ENCODE data around the gene ATAD1. TPM values are rescaled to one million over a fixed set of nuclear protein-coding genes. Genes with fewer than 3 reads are reported as not detected.

Gene ATAD1
- total and polyA plus RNA-seq, 2 of the 8 experiments (the other 6 are each of a cell fraction or from before 2014, with no cell fraction given), result 8.9 to 35.3 TPM

- TF ChIP-seq CHD7 (IDR thresholded peaks at IDR 0.05; ENCODE audit: insufficient replicate concordance, low read length) (no peak), EP300 (IDR thresholded peaks at IDR 0.05; ENCODE audit: borderline replicate concordance in 1 of 2, low read depth in 2 of 2, low read length in 2 of 2) (no peak), SP2 (IDR thresholded peaks at IDR 0.05; ENCODE audit: low read length) (no peak), RBBP5 (IDR thresholded peaks at IDR 0.05; ENCODE audit: borderline replicate concordance, low read depth, low read length) (no peak), USF2 (IDR thresholded peaks at IDR 0.05; ENCODE audit: low read length) (no peak), JUN (IDR thresholded peaks at IDR 0.05; ENCODE audit: low read depth, low read length) (no peak), PHF8 (conservative IDR thresholded peaks at IDR 0.05; ENCODE audit: low read depth, low read length) (no peak)
These were observed 19.9 kb downstream of the ATAD1 start (continued) for GRCh38 chr10:87798082-87798481.

Measured in H1 (cell line).